Epidermal melanocyte (primary cell): ENCODE measurements around the gene SHROOM3.
"Not testable (repeated sequence)": the region's sequence is repeated elsewhere in the genome, so short reads cannot be mapped to it uniquely, and the experiment has no call there.

Source experiments
- DNase-seq: peaks from one replicate; pipeline ENCODE4 v3.0.0; 2011; ENCODE audit warnings: low spot score; ENCODE audit not compliant: insufficient read length

The SHROOM3 gene

GRCh38 chr4:76718831-76719230 lies 283.8 kb downstream of the SHROOM3 start:
- DNase-seq, result no peak

GRCh38 chr4:76720121-76720520 lies 285.1 kb downstream of the SHROOM3 start:
- DNase-seq, result no peak

- DNase-seq, result not testable (repeated sequence)
These were observed 287.1 kb downstream of the SHROOM3 start for GRCh38 chr4:76722146-76722545.

- no peak for DNase-seq
These were observed 287.8 kb downstream of the SHROOM3 start for GRCh38 chr4:76722838-76723237.

- DNase-seq, result no peak
These were observed 288.3 kb downstream of the SHROOM3 start for GRCh38 chr4:76723373-76723772.

- peak; percentile 77 for DNase-seq
These were observed 288.9 kb downstream of the SHROOM3 start for GRCh38 chr4:76723924-76724323.

- no peak for DNase-seq
These were observed 290.0 kb downstream of the SHROOM3 start for GRCh38 chr4:76725039-76725438.

- DNase-seq, result no peak
These were observed 291.1 kb downstream of the SHROOM3 start for GRCh38 chr4:76726176-76726575.

- no peak for DNase-seq
These were observed 291.6 kb downstream of the SHROOM3 start for GRCh38 chr4:76726631-76727030.

- not testable (repeated sequence) for DNase-seq
These were observed 292.9 kb downstream of the SHROOM3 start for GRCh38 chr4:76727934-76728333.

GRCh38 chr4:76729460-76729859 lies 294.4 kb downstream of the SHROOM3 start:
- no peak for DNase-seq

GRCh38 chr4:76729980-76730379 lies 295.0 kb downstream of the SHROOM3 start:
- no peak for DNase-seq

GRCh38 chr4:76732246-76732645 lies 297.2 kb downstream of the SHROOM3 start:
- DNase-seq, result no peak

- no peak for DNase-seq
These were observed 298.2 kb downstream of the SHROOM3 start for GRCh38 chr4:76733068-76733771.

GRCh38 chr4:76736414-76736813 lies 301.4 kb downstream of the SHROOM3 start:
- no peak for DNase-seq

- DNase-seq, result no peak
These were observed 302.2 kb downstream of the SHROOM3 start for GRCh38 chr4:76737180-76737579.

- no peak for DNase-seq
These were observed 302.7 kb downstream of the SHROOM3 start for GRCh38 chr4:76737771-76738085.

GRCh38 chr4:76738086-76738931 lies 303.3 kb downstream of the SHROOM3 start:
- DNase-seq, result peak; percentile 83

- DNase-seq, result no peak
These were observed 305.2 kb downstream of the SHROOM3 start for GRCh38 chr4:76740192-76740591.

- no peak for DNase-seq
These were observed 306.0 kb downstream of the SHROOM3 start for GRCh38 chr4:76740866-76741662.

GRCh38 chr4:76741663-76742020 lies 306.6 kb downstream of the SHROOM3 start:
- DNase-seq, result no peak
